Endodermal cell (in vitro differentiated cells): ENCODE measurements around the gene SPATA31E1. TPM values are rescaled to one million over a fixed set of nuclear protein-coding genes. Genes with fewer than 3 reads are reported as not detected.

Experiments
- DNase-seq: peaks from one replicate; pipeline ENCODE4 v3.0.0-alpha.2; 2017
- H3K27ac ChIP-seq: 2 replicates; pipeline ENCODE4 v1.5.1; 2013; ENCODE audit warnings: mild to moderate bottlenecking, low read depth, low read length, moderate library complexity
- H3K27me3 ChIP-seq: 2 replicates; pipeline ENCODE4 v1.6.1; 2013; ENCODE audit warnings: mild to moderate bottlenecking, low read length, moderate library complexity; ENCODE audit not compliant: insufficient read depth, control insufficient read depth, poor library complexity, severe bottlenecking
- H3K36me3 ChIP-seq: 2 replicates; pipeline ENCODE4 v1.7.0; 2013; ENCODE audit warnings: mild to moderate bottlenecking, low read length, moderate library complexity; ENCODE audit not compliant: control insufficient read depth, insufficient read depth
- H3K4me1 ChIP-seq: one replicate; pipeline ENCODE4 v1.7.0; 2013; ENCODE audit warnings: low read length; ENCODE audit not compliant: control insufficient read depth, insufficient read depth
- H3K4me3 ChIP-seq: 2 replicates; pipeline ENCODE4 v1.5.1; 2013; ENCODE audit warnings: mild to moderate bottlenecking, low read length, moderate library complexity
- H3K9ac ChIP-seq: 2 replicates; pipeline ENCODE4 v1.6.1; 2013; ENCODE audit warnings: mild to moderate bottlenecking, low read length, moderate library complexity; ENCODE audit not compliant: poor library complexity, severe bottlenecking; ENCODE audit errors: extremely low read depth
- H3K9me3 ChIP-seq: 2 replicates; pipeline ENCODE4 v1.6.1; 2013; ENCODE audit warnings: mild to moderate bottlenecking, low read length, moderate library complexity; ENCODE audit not compliant: control insufficient read depth
- H3K27ac Mint-ChIP-seq: 2 replicates; pipeline ENCODE4 v1.8.0; 2020; ENCODE audit warnings: mixed read lengths
- H3K27me3 Mint-ChIP-seq: 2 replicates; pipeline ENCODE4 v1.8.0; 2021; ENCODE audit warnings: mild to moderate bottlenecking, mixed read lengths; ENCODE audit not compliant: insufficient read depth
- H3K36me3 Mint-ChIP-seq: 2 replicates; pipeline ENCODE4 v1.8.0; 2020; ENCODE audit warnings: low read depth, mixed read lengths
- H3K4me1 Mint-ChIP-seq: 2 replicates; pipeline ENCODE4 v1.8.0; 2020; ENCODE audit warnings: mixed read lengths
- H3K4me3 Mint-ChIP-seq: 2 replicates; pipeline ENCODE4 v1.8.0; 2020; ENCODE audit warnings: mild to moderate bottlenecking, moderate library complexity, mixed read lengths
- H3K9me3 Mint-ChIP-seq: 2 replicates; pipeline ENCODE4 v1.8.0; 2020; ENCODE audit warnings: mild to moderate bottlenecking, mixed read lengths
- CTCF ChIP-seq: fragments of 200-600 bp; sonication (generic); conservative IDR thresholded peaks from 2 replicates; pipeline ENCODE4 v1.5.0; 2021; ENCODE audit warnings: antibody characterized with exemption, mild to moderate bottlenecking
- WGBS, 2 experiments: methylation state at CpG; one replicate each; pipeline versions ENCODE4 v1.1.5 to v1.1.7; 2013; ENCODE audit warnings: missing lambda C conversion rate in 2 of 2, mixed read lengths in 1 of 2; ENCODE audit not compliant: insufficient coverage in 1 of 2, insufficient read length in 1 of 2; 5-methylcytosine and 5-hydroxymethylcytosine counted together
- total RNA-seq, 2 donors: library from RNA; stranded (reverse); fragmentation: NEBNext Ultra II Directional in 1 of 2; extraction: Animal tissue kit (Norgen Biotek cat#: 25700) in 1 of 2; gene quantifications; 2 replicates in 1 of 2; 3 replicates in 1 of 2; pipeline ENCODE4 v1.2.1, GENCODE V29; 2021

SPATA31E1 gene
- total RNA-seq, 2 donors from 2014 or later: not detected

DNA sequence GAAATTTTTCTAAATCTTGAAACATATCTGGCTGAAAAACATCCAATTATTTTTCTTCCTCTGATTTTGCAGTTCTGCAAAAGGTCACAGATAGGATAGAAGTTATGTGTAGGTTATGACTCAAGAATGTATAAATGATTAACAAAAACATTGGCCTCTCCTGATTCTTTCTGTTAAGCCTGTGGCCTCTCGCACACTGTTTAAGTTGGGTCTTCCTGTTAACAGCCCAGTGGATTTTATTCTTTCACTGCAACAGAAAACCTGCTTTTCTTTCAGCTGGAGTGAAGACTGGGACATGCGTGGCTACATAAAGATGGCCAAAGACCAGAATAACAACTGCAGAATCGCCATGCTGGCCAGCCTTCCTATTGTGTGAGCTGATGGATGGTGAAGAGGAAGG, 17.1 kb upstream of the SPATA31E1 start:
- Histone ChIP-seq H3K4me1 (no peaks in the 10 kb centered on the region), H3K9me3 (no peaks in the 10 kb centered on the region), H3K36me3 (no peaks in the 10 kb centered on the region), H3K27me3 (no peaks in the 10 kb centered on the region), H3K4me3 (no peak overlapping the region), H3K9ac (no peak overlapping the region), H3K27ac (no peak overlapping the region)
- WGBS, 2 experiments: 92 to 96% methylated on average over 2 to 3 of the region's 3 CpGs
- Mint-ChIP-seq H3K36me3 (no peaks in the 10 kb centered on the region), H3K4me1 (peaks cover 11% of the 10 kb centered on the region), H3K4me3 (no peak overlapping the region), H3K9me3 (peaks cover 4% of the 10 kb centered on the region), H3K27me3 (no peaks in the 10 kb centered on the region), H3K27ac (no peak overlapping the region)
- TF ChIP-seq CTCF: no peak
- no peak for DNase-seq

GRCh38 chr9:87867391-87867790, 15.3 kb upstream of the SPATA31E1 start:
- Histone ChIP-seq H3K36me3 (no peaks in the 10 kb centered on the region), H3K4me3 (no peak overlapping the region), H3K9me3 (no peaks in the 10 kb centered on the region), H3K27ac (no peak overlapping the region), H3K27me3 (no peaks in the 10 kb centered on the region), H3K9ac (no peak overlapping the region), H3K4me1 (no peaks in the 10 kb centered on the region)
- no peak for TF ChIP-seq CTCF
- H3K27me3 Mint-ChIP-seq: no peaks in the 10 kb centered on the region
- H3K9me3 Mint-ChIP-seq: peaks cover 2% of the 10 kb centered on the region
- WGBS, 2 experiments: 83 to 87% methylated on average over 6 to 7 of the region's 7 CpGs
- peaks cover 10% of the 10 kb centered on the region for H3K4me1 Mint-ChIP-seq
- no peak overlapping the region for H3K27ac Mint-ChIP-seq
- no peaks in the 10 kb centered on the region for H3K36me3 Mint-ChIP-seq
- H3K4me3 Mint-ChIP-seq: no peak overlapping the region
- DNase-seq: peak; percentile 26

GRCh38 chr9:87868175-87868574, 14.5 kb upstream of the SPATA31E1 start:
- Histone ChIP-seq H3K9ac (no peak overlapping the region), H3K27me3 (no peaks in the 10 kb centered on the region), H3K4me3 (no peak overlapping the region), H3K36me3 (no peaks in the 10 kb centered on the region), H3K4me1 (no peaks in the 10 kb centered on the region), H3K9me3 (no peaks in the 10 kb centered on the region), H3K27ac (no peak overlapping the region)
- no peak overlapping the region for H3K27ac Mint-ChIP-seq
- DNase-seq: no peak
- TF ChIP-seq CTCF: no peak
- no peak overlapping the region for H3K4me3 Mint-ChIP-seq
- H3K36me3 Mint-ChIP-seq: no peaks in the 10 kb centered on the region
- H3K27me3 Mint-ChIP-seq: peaks cover 3% of the 10 kb centered on the region
- H3K9me3 Mint-ChIP-seq: no peaks in the 10 kb centered on the region
- H3K4me1 Mint-ChIP-seq: peaks cover 2% of the 10 kb centered on the region
- 91 to 94% methylated on average over 6 to 9 of the region's 9 CpGs for WGBS, 2 experiments
